Osteocyte (in vitro differentiated cells): ENCODE data around the gene EPYC. TPM values are rescaled to one million over a fixed set of nuclear protein-coding genes. Genes with fewer than 3 reads are reported as not detected.

Source experiments
- DNase-seq: peaks from one replicate; pipeline ENCODE4 v3.0.0; 2021; ENCODE audit warnings: mixed read lengths; ENCODE audit not compliant: unreplicated experiment; ENCODE audit errors: extremely low spot score
- H3K27ac Mint-ChIP-seq: one replicate; pipeline ENCODE4 v1.8.0; 2021; ENCODE audit warnings: mild to moderate bottlenecking, mixed read lengths; ENCODE audit not compliant: unreplicated experiment
- H3K27me3 Mint-ChIP-seq: one replicate; pipeline ENCODE4 v1.8.0; 2021; ENCODE audit warnings: mixed read lengths; ENCODE audit not compliant: unreplicated experiment
- H3K36me3 Mint-ChIP-seq: one replicate; pipeline ENCODE4 v1.8.0; 2021; ENCODE audit warnings: mixed read lengths; ENCODE audit not compliant: unreplicated experiment
- H3K4me1 Mint-ChIP-seq: one replicate; pipeline ENCODE4 v1.8.0; 2021; ENCODE audit warnings: mixed read lengths; ENCODE audit not compliant: unreplicated experiment
- H3K4me3 Mint-ChIP-seq: one replicate; pipeline ENCODE4 v1.8.0; 2021; ENCODE audit warnings: mild to moderate bottlenecking, moderate library complexity, mixed read lengths; ENCODE audit not compliant: unreplicated experiment
- H3K9me3 Mint-ChIP-seq: one replicate; pipeline ENCODE4 v1.8.0; 2021; ENCODE audit warnings: mixed read lengths; ENCODE audit not compliant: unreplicated experiment
- CTCF ChIP-seq: fragments of 200-600 bp; sonication (generic); IDR thresholded peaks from 2 replicates; pipeline ENCODE4 v1.5.0; 2021; ENCODE audit warnings: antibody characterized with exemption, mild to moderate bottlenecking, moderate library complexity
- total RNA-seq: library from RNA; stranded (reverse); gene quantifications from 2 replicates; pipeline ENCODE4 v1.2.1, GENCODE V29; 2021

EPYC gene
- total RNA-seq, 1 donor from 2014 or later = not detected

- H3K27ac Mint-ChIP-seq = no peak overlapping the region
- H3K36me3 Mint-ChIP-seq = no peaks in the 10 kb centered on the region
- H3K4me3 Mint-ChIP-seq = no peak overlapping the region
- no peak for DNase-seq
- H3K27me3 Mint-ChIP-seq = no peaks in the 10 kb centered on the region
- TF ChIP-seq CTCF = no peak
- peaks cover 4% of the 10 kb centered on the region for H3K4me1 Mint-ChIP-seq
- no peaks in the 10 kb centered on the region for H3K9me3 Mint-ChIP-seq
Observed at GRCh38 chr12:91003737-91004136, 1.0 kb downstream of the EPYC start.

GRCh38 chr12:91001306-91001705, 3.5 kb downstream of the EPYC start:
- no peak for TF ChIP-seq CTCF

DNA sequence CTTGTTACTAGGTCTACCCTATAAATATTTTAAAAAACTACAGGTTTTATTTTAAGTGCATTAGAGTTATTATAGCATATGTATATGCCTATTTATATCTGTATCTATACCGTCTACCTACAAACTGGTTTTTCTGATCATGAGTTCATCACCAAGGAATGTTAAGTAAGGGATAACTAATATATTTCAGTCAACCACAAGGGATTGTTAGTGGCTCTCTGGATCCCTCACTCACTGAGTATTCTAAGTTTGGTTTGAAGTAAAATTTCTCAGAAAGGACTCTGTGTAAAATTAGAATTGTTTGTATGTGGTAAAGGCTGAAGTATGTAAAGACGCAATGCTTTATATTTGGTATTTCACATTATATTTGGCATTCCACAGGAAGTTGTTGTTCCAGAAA, 4.8 kb downstream of the EPYC start:
- no peak overlapping the region for H3K4me3 Mint-ChIP-seq
- H3K27ac Mint-ChIP-seq = no peak overlapping the region
- no peak for DNase-seq
- no peaks in the 10 kb centered on the region for H3K27me3 Mint-ChIP-seq
- TF ChIP-seq CTCF = no peak
- no peaks in the 10 kb centered on the region for H3K36me3 Mint-ChIP-seq
- H3K9me3 Mint-ChIP-seq = no peaks in the 10 kb centered on the region
- H3K4me1 Mint-ChIP-seq = peaks cover 8% of the 10 kb centered on the region

More at GRCh38 chr12:91001306-91001705, 3.5 kb downstream of the EPYC start:
- H3K27me3 Mint-ChIP-seq = no peaks in the 10 kb centered on the region
- no peak overlapping the region for H3K27ac Mint-ChIP-seq
- no peak overlapping the region for H3K4me3 Mint-ChIP-seq
- H3K4me1 Mint-ChIP-seq = peaks cover 4% of the 10 kb centered on the region
- DNase-seq = no peak
- H3K36me3 Mint-ChIP-seq = no peaks in the 10 kb centered on the region
- no peaks in the 10 kb centered on the region for H3K9me3 Mint-ChIP-seq

- no peak for TF ChIP-seq CTCF
- Mint-ChIP-seq H3K36me3 (no peaks in the 10 kb centered on the region), H3K27me3 (no peaks in the 10 kb centered on the region), H3K27ac (no peak overlapping the region), H3K4me3 (no peak overlapping the region), H3K9me3 (no peaks in the 10 kb centered on the region), H3K4me1 (peaks cover 12% of the 10 kb centered on the region)
- DNase-seq = no peak
Observed at GRCh38 chr12:90999527-90999926, 5.2 kb downstream of the EPYC start.

DNA sequence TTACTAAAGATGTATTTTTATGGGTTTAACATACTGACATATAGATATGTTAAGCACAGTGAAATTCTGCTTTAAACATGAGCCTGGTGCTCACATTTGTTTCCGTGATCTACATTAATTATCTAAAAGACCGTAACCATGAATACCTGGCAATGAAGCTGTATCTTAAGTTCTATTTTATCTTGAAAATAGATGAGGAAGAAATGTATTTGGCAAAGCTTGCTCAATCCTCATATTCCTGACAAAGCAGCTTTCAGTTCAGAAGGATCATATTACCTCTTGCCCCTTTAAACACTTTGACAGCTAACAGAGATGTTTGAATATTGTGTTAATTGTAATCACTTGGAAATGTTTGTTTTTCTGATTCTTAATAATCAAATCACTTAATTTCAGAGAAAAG, 9.8 kb downstream of the EPYC start:
- Mint-ChIP-seq H3K4me3 (no peak overlapping the region), H3K9me3 (peaks cover 4% of the 10 kb centered on the region), H3K27ac (no peak overlapping the region), H3K4me1 (peaks cover 10% of the 10 kb centered on the region), H3K36me3 (no peaks in the 10 kb centered on the region), H3K27me3 (no peaks in the 10 kb centered on the region)
- DNase-seq = no peak
- TF ChIP-seq CTCF = no peak
